Adipocyte (in vitro differentiated cells): Measurements from ENCODE around the gene LMOD1.

Experiments
- DNase-seq: peaks from one replicate; pipeline ENCODE4 v3.0.0-alpha.2; 2015; ENCODE audit warnings: low read depth
- H3K27me3 ChIP-seq: replicated peaks from 2 replicates; pipeline ENCODE4 v1.7.0; 2013; ENCODE audit warnings: mild to moderate bottlenecking, low read length, moderate library complexity; ENCODE audit not compliant: control insufficient read depth, insufficient read depth
- H3K36me3 ChIP-seq: 2 replicates; pipeline ENCODE4 v1.7.0; 2013; ENCODE audit warnings: low read length, mild to moderate bottlenecking, moderate library complexity; ENCODE audit not compliant: control insufficient read depth, insufficient read depth, severe bottlenecking
- H3K4me1 ChIP-seq: 2 replicates; pipeline ENCODE4 v1.7.0; 2013; ENCODE audit warnings: mild to moderate bottlenecking, low read length, moderate library complexity; ENCODE audit not compliant: control insufficient read depth, insufficient read depth
- H3K4me3 ChIP-seq: 2 replicates; pipeline ENCODE4 v1.7.0; 2013; ENCODE audit warnings: mild to moderate bottlenecking, low read length, moderate library complexity
- H3K9ac ChIP-seq: 2 replicates; pipeline ENCODE4 v1.7.0; 2013; ENCODE audit warnings: mild to moderate bottlenecking, low read length, moderate library complexity
- H3K9me3 ChIP-seq: 2 replicates; pipeline ENCODE4 v1.7.0; 2013; ENCODE audit warnings: mild to moderate bottlenecking, low read length, moderate library complexity; ENCODE audit not compliant: control insufficient read depth

Gene LMOD1

GRCh38 chr1:201946224-201946908 is at the start of gene LMOD1:
Gene LMOD1, minus strand, starts transcription at chr1:201946548. Its CDS starts 208 bp downstream, at chr1:201946340.
- Histone ChIP-seq H3K4me1 (peaks cover 65% of the 10 kb centered on the region), H3K4me3 (peak within 1 kb of the TSS; percentile 98), H3K36me3 (no peaks in the 10 kb centered on the region), H3K9me3 (no peaks in the 10 kb centered on the region), H3K9ac (peak within 1 kb of the TSS; percentile 97), H3K27me3 (no peaks in the 10 kb centered on the region)
- DNase-seq, result peak; percentile 98

- peaks cover 56% of the 10 kb centered on the region for H3K36me3 ChIP-seq
- H3K9ac ChIP-seq, result no peak overlapping the region
- no peaks in the 10 kb centered on the region for H3K27me3 ChIP-seq
- DNase-seq, result no peak
- peaks cover 4% of the 10 kb centered on the region for H3K4me1 ChIP-seq
- no peak overlapping the region for H3K4me3 ChIP-seq
- no peaks in the 10 kb centered on the region for H3K9me3 ChIP-seq
These were observed 44.1 kb upstream of the LMOD1 start for GRCh38 chr1:201990427-201990826.

- H3K9ac ChIP-seq, result no peak overlapping the region
- H3K4me1 ChIP-seq, result peaks cover 4% of the 10 kb centered on the region
- H3K4me3 ChIP-seq, result no peak overlapping the region
- peaks cover 48% of the 10 kb centered on the region for H3K36me3 ChIP-seq
- H3K9me3 ChIP-seq, result no peaks in the 10 kb centered on the region
- no peaks in the 10 kb centered on the region for H3K27me3 ChIP-seq
- no peak for DNase-seq
These were observed 43.2 kb upstream of the LMOD1 start for GRCh38 chr1:201989354-201990128.

GRCh38 chr1:201988601-201989000 is 42.3 kb upstream of the LMOD1 start:
- no peak overlapping the region for H3K9ac ChIP-seq
- no peak for DNase-seq
- H3K27me3 ChIP-seq, result no peaks in the 10 kb centered on the region
- H3K4me1 ChIP-seq, result peaks cover 10% of the 10 kb centered on the region
- H3K9me3 ChIP-seq, result no peaks in the 10 kb centered on the region
- H3K4me3 ChIP-seq, result no peak overlapping the region
- peaks cover 39% of the 10 kb centered on the region for H3K36me3 ChIP-seq

GRCh38 chr1:201985355-201985754 is 39.0 kb upstream of the LMOD1 start:
- Histone ChIP-seq H3K27me3 (no peaks in the 10 kb centered on the region), H3K36me3 (peaks cover 12% of the 10 kb centered on the region), H3K9ac (no peak overlapping the region), H3K9me3 (no peaks in the 10 kb centered on the region), H3K4me3 (no peak overlapping the region), H3K4me1 (peaks cover 12% of the 10 kb centered on the region)
- no peak for DNase-seq

GRCh38 chr1:201984446-201984845 is 38.1 kb upstream of the LMOD1 start:
- peaks cover 12% of the 10 kb centered on the region for H3K4me1 ChIP-seq
- H3K9me3 ChIP-seq, result no peaks in the 10 kb centered on the region
- H3K4me3 ChIP-seq, result no peak overlapping the region
- H3K27me3 ChIP-seq, result no peaks in the 10 kb centered on the region
- no peak for DNase-seq
- peaks cover 4% of the 10 kb centered on the region for H3K36me3 ChIP-seq
- no peak overlapping the region for H3K9ac ChIP-seq

- no peak for DNase-seq
- no peaks in the 10 kb centered on the region for H3K36me3 ChIP-seq
- H3K9ac ChIP-seq, result peak overlapping the region; percentile 95
- no peaks in the 10 kb centered on the region for H3K27me3 ChIP-seq
- H3K4me3 ChIP-seq, result peak overlapping the region; percentile 85
- H3K9me3 ChIP-seq, result no peaks in the 10 kb centered on the region
- H3K4me1 ChIP-seq, result peaks cover 9% of the 10 kb centered on the region
These were observed 37.0 kb upstream of the LMOD1 start for GRCh38 chr1:201983380-201983805.

- no peaks in the 10 kb centered on the region for H3K9me3 ChIP-seq
- H3K27me3 ChIP-seq, result no peaks in the 10 kb centered on the region
- peak within 1 kb of the TSS; percentile 95 for H3K9ac ChIP-seq
- H3K4me3 ChIP-seq, result peak within 1 kb of the TSS; percentile 85
- DNase-seq, result peak; percentile 89
- H3K36me3 ChIP-seq, result no peaks in the 10 kb centered on the region
- H3K4me1 ChIP-seq, result peaks cover 9% of the 10 kb centered on the region
These were observed 36.5 kb upstream of the LMOD1 start, which contains the start of gene RNPEP for GRCh38 chr1:201982623-201983379. Gene RNPEP, plus strand, starts transcription at chr1:201982648. Its CDS starts 19 bp downstream, at chr1:201982667.

- Histone ChIP-seq H3K4me3 (peak overlapping the region; percentile 85), H3K4me1 (peaks cover 9% of the 10 kb centered on the region), H3K36me3 (no peaks in the 10 kb centered on the region), H3K27me3 (no peaks in the 10 kb centered on the region), H3K9ac (peak overlapping the region; percentile 95), H3K9me3 (no peaks in the 10 kb centered on the region)
- DNase-seq, result peak; percentile 87
These were observed 35.8 kb upstream of the LMOD1 start for GRCh38 chr1:201982082-201982622.

- Histone ChIP-seq H3K27me3 (no peaks in the 10 kb centered on the region), H3K9me3 (no peaks in the 10 kb centered on the region), H3K4me1 (peaks cover 12% of the 10 kb centered on the region), H3K4me3 (no peak overlapping the region), H3K36me3 (peaks cover 51% of the 10 kb centered on the region), H3K9ac (no peak overlapping the region)
- DNase-seq, result peak; percentile 25
These were observed 24.2 kb upstream of the LMOD1 start for GRCh38 chr1:201970334-201971159.
